Loucy (cell line): Measurements from ENCODE around the gene RNPEPL1.

ENCODE experiments used
- H2AFZ ChIP-seq: fragments of 200-600 bp; sonication (generic); 2 replicates; pipeline ENCODE4 v1.6.0; 2016; ENCODE audit warnings: antibody characterized with exemption, mild to moderate bottlenecking, low read length, moderate library complexity
- H3F3A ChIP-seq: fragments of 200-600 bp; 2 replicates; pipeline ENCODE4 v1.6.0; 2016; ENCODE audit warnings: antibody characterized with exemption, low read depth, mild to moderate bottlenecking
- H3K27me3 ChIP-seq: fragments of 200-600 bp; sonication (generic); 2 replicates; pipeline ENCODE4 v1.6.1; 2014; ENCODE audit warnings: low read length, mild to moderate bottlenecking; ENCODE audit not compliant: insufficient read depth, poor library complexity, severe bottlenecking
- H3K36me3 ChIP-seq: fragments of 200-600 bp; sonication (generic); 2 replicates; pipeline ENCODE4 v1.6.1; 2016; ENCODE audit warnings: low read length; ENCODE audit not compliant: insufficient read depth
- H3K4me1 ChIP-seq: fragments of 200-600 bp; sonication (generic); 2 replicates; pipeline ENCODE4 v1.5.1; 2014; ENCODE audit warnings: low read length, mild to moderate bottlenecking; ENCODE audit not compliant: insufficient read depth, poor library complexity, severe bottlenecking
- H3K4me2 ChIP-seq: fragments of 200-600 bp; sonication (generic); 2 replicates; pipeline ENCODE4 v1.6.0; 2014; ENCODE audit warnings: antibody characterized with exemption, low read length, low read depth, mild to moderate bottlenecking; ENCODE audit not compliant: poor library complexity, severe bottlenecking
- H3K4me3 ChIP-seq: fragments of 200-600 bp; sonication (generic); 2 replicates; pipeline ENCODE4 v1.5.1; 2014; ENCODE audit warnings: low read length, mild to moderate bottlenecking, mixed read lengths; ENCODE audit not compliant: poor library complexity, severe bottlenecking
- H3K79me2 ChIP-seq: fragments of 200-600 bp; sonication (generic); 2 replicates; pipeline ENCODE4 v1.6.1; 2014; ENCODE audit warnings: low read length; ENCODE audit not compliant: insufficient read depth
- H3K9ac ChIP-seq: fragments of 200-600 bp; sonication (generic); 2 replicates; pipeline ENCODE4 v1.6.0; 2014; ENCODE audit warnings: mild to moderate bottlenecking, low read depth, low read length, moderate library complexity; ENCODE audit not compliant: poor library complexity, severe bottlenecking
- H3K9me2 ChIP-seq: fragments of 200-600 bp; sonication (generic); replicated peaks from 2 replicates; pipeline ENCODE4 v1.6.1; 2016; ENCODE audit warnings: low read depth, low read length, mixed read lengths
- H3K9me3 ChIP-seq: fragments of 200-600 bp; sonication (generic); 2 replicates; pipeline ENCODE4 v1.6.1; 2014; ENCODE audit warnings: mild to moderate bottlenecking, antibody characterized with exemption, low read length, low read depth; ENCODE audit not compliant: insufficient read depth
- H4K20me1 ChIP-seq: fragments of 200-600 bp; sonication (generic); 2 replicates; pipeline ENCODE4 v1.6.0; 2014; ENCODE audit warnings: antibody characterized with exemption, low read length, mild to moderate bottlenecking; ENCODE audit not compliant: insufficient read depth, poor library complexity, severe bottlenecking
- EZH2phosphoT487 ChIP-seq: fragments of 200-600 bp; IDR thresholded peaks from 2 replicates; pipeline ENCODE4 v1.6.1; 2018; ENCODE audit warnings: antibody characterized with exemption, mild to moderate bottlenecking, moderate library complexity, borderline replicate concordance
- TF ChIP-seq, protein P1 (sequence below): fragments of 200-600 bp; sonication (generic); conservative IDR thresholded peaks from 2 replicates; pipeline ENCODE4 v1.5.1; 2014; ENCODE audit warnings: mild to moderate bottlenecking, antibody characterized with exemption, low read length

The RNPEPL1 gene

DNA sequence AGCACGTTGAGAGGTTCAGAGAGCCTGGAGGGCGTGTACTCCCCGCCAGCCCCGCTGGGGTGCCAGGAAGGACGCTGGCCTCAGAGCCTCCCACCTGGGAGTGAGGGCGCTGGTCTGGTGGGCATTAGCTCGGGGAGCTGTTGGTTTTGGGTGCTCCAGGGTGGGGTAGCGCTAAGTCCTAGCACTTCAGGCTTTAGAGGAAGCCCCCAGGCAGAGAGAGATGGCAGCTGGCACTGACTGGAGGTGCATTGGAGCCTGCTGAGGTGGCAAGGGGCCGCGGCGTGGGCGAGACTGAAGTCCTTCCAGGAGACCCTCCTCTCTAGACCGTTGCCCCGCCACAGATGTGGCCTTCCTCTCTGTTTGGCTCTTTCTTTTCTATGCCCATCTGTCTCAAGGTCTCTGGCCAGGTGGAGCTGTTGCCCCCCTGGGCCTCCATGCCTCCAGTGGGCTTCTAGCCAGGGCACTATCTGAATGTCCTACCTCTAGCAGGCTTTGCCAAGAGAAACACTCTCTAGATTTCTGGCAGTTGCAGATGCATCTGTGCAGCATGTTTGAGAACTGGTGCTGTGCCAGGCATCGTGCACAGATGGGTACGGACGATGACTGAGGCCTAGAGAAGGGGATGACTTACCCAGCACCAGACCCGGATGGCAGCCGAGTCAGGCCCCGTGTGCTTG is 24.9 kb downstream of the RNPEPL1 start:
- Histone ChIP-seq H3F3A (no peaks in the 10 kb centered on the region), H3K79me2 (peaks cover 45% of the 10 kb centered on the region), H3K9me2 (no peaks in the 10 kb centered on the region), H3K9ac (no peak overlapping the region), H3K36me3 (peaks cover 6% of the 10 kb centered on the region; the same call in 1 of the 2 replicates), H3K27me3 (no peaks in the 10 kb centered on the region), H3K4me3 (no peak overlapping the region), H4K20me1 (peaks cover 29% of the 10 kb centered on the region), H3K4me2 (no peak overlapping the region), H3K9me3 (no peaks in the 10 kb centered on the region), H2AFZ (no peak overlapping the region), H3K4me1 (peaks cover 8% of the 10 kb centered on the region)
- TF ChIP-seq, protein P1, sequence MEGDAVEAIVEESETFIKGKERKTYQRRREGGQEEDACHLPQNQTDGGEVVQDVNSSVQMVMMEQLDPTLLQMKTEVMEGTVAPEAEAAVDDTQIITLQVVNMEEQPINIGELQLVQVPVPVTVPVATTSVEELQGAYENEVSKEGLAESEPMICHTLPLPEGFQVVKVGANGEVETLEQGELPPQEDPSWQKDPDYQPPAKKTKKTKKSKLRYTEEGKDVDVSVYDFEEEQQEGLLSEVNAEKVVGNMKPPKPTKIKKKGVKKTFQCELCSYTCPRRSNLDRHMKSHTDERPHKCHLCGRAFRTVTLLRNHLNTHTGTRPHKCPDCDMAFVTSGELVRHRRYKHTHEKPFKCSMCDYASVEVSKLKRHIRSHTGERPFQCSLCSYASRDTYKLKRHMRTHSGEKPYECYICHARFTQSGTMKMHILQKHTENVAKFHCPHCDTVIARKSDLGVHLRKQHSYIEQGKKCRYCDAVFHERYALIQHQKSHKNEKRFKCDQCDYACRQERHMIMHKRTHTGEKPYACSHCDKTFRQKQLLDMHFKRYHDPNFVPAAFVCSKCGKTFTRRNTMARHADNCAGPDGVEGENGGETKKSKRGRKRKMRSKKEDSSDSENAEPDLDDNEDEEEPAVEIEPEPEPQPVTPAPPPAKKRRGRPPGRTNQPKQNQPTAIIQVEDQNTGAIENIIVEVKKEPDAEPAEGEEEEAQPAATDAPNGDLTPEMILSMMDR = no peak
- no peak for TF ChIP-seq EZH2phosphoT487

DNA sequence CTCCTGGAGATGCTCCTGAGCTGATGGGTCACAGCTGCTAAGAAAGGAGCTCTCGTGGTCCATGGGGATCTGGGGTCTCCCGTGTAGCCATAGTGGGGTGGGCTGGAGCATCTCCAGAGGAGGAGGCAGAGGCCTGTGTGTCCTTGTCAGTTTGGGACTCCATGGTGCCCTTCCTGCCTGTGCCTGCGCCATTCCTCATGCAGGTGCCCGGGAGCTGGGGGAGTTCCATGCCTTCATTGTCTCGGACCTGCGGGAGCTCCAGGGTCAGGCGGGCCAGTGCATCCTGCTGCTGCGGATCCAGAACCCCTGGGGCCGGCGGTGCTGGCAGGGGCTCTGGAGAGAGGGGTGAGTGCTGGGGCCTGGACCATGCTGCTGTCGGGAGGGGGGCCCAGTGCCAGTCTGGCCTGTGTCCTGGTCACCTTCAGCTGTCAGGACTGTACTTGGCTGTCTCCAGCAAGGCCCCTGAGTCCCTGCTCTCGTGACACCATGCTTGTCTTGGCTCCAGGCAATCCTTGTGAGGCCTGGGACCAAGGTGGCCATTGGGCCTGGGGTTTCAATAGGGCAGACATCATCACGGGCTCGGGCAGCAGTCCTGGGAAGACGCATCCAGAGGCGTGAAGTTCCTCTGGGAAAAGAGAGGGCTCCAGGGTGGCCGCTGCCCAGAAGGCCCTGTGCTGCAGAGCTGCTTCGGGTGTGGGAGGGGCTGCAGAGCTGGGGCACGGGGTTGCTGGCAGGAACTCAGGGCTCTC is 25.6 kb downstream of the RNPEPL1 start:
- no peak for TF ChIP-seq EZH2phosphoT487
- TF ChIP-seq, protein P1 = no peak
- no peaks in the 10 kb centered on the region for H3K27me3 ChIP-seq
- peaks cover 13% of the 10 kb centered on the region; the same call in 1 of the 2 replicates for H3K36me3 ChIP-seq
- H3K4me2 ChIP-seq = no peak overlapping the region
- no peak overlapping the region for H3K9ac ChIP-seq
- H3F3A ChIP-seq = no peaks in the 10 kb centered on the region
- H3K9me2 ChIP-seq = no peaks in the 10 kb centered on the region
- H2AFZ ChIP-seq = no peak overlapping the region
- peaks cover 25% of the 10 kb centered on the region for H4K20me1 ChIP-seq
- H3K9me3 ChIP-seq = no peaks in the 10 kb centered on the region
- H3K4me3 ChIP-seq = no peak overlapping the region
- H3K4me1 ChIP-seq = peaks cover 2% of the 10 kb centered on the region
- peaks cover 37% of the 10 kb centered on the region; the same call in 1 of the 2 replicates for H3K79me2 ChIP-seq

DNA sequence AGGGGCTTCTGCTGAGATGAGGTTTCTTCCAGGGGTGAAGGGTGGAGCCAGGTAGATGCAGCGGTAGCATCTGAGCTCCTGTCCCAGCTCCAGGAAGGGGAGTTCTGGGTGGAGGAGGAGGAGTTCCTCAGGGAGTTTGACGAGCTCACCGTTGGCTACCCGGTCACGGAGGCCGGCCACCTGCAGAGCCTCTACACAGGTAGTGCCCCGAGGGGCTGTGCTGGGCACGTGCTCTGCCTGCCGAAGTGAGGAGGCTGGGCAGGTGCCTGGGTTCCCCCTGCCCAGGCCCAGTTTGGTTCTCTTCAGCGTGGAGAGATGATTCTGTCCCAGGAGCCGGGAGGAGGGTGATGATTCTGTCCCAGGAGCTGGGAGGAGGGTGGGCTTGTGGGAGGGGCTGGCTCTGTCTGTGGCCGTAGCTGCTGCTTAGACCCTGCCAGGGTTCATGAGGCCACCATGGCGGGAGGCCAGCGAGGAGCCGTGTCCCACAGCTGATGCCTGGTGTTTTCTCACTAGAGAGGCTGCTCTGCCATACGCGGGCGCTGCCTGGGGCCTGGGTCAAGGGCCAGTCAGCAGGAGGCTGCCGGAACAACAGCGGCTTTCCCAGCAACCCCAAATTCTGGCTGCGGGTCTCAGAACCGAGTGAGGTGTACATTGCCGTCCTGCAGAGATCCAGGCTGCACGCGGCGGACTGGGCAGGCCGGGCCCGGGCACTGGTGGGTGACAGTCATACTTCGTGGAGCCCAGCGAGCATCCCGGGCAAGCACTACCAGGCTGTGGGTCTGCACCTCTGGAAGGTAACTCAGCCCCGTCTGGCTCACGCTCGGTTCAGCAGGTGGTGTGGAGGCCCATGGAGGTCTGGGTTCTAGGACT is 26.5 kb downstream of the RNPEPL1 start:
- peaks cover 16% of the 10 kb centered on the region for H4K20me1 ChIP-seq

More for the DNA sequence above, 26.5 kb downstream of the RNPEPL1 start:
- TF ChIP-seq EZH2phosphoT487 = no peak
- TF ChIP-seq, protein P1 = no peak
- no peak overlapping the region for H3K9ac ChIP-seq
- H3K4me2 ChIP-seq = no peak overlapping the region
- H3K4me1 ChIP-seq = no peaks in the 10 kb centered on the region
- H3K9me3 ChIP-seq = no peaks in the 10 kb centered on the region
- peaks cover 29% of the 10 kb centered on the region; the same call in 1 of the 2 replicates for H3K79me2 ChIP-seq
- H3K4me3 ChIP-seq = no peak overlapping the region
- no peaks in the 10 kb centered on the region for H3K27me3 ChIP-seq
- peaks cover 14% of the 10 kb centered on the region; the same call in 1 of the 2 replicates for H3K36me3 ChIP-seq
- no peaks in the 10 kb centered on the region for H3F3A ChIP-seq
- no peaks in the 10 kb centered on the region for H3K9me2 ChIP-seq
- no peak overlapping the region for H2AFZ ChIP-seq
